GM12891 (cell line): ENCODE results near the gene STON2.

Source experiments
- POLR2A ChIP-seq: IDR thresholded peaks from 2 replicates; pipeline ENCODE4 v1.6.1; 2011; ENCODE audit warnings: low read depth, low read length, control low read depth
- POLR2AphosphoS5 ChIP-seq: IDR thresholded peaks from 2 replicates; pipeline ENCODE4 v1.6.1; 2011; ENCODE audit warnings: low read depth, low read length, control low read depth

DNA sequence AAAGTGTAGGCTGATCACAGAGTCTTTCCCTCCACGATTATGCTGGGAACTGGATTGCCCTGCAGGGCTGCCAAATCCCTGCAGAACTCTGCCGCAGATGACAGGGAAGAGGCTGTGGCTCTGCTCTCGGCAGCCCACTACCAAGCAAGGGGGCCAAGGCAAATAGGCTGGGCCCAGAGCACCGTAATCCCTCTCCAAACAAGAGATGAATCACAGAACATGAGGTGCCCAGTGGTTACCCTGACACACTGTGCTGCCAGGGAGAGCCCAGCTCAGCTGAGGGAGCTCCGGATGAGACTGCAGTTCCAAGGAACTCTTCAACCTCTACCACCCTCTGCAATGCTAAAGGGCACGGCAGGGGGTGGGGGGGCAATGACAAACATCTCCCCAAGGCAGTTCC, 33.9 kb downstream of the STON2 start:
- TF ChIP-seq POLR2AphosphoS5 = no peak
- TF ChIP-seq POLR2A = no peak
